T-helper 1 cell (primary cell): ENCODE measurements around the gene CHORDC1.
"Not testable (repeated sequence)": the region's sequence is repeated elsewhere in the genome, so short reads cannot be mapped to it uniquely, and the experiment has no call there.

Experiments
- DNase-seq, 5 donors: peaks; one replicate each; pipeline ENCODE4 v3.0.0-alpha.2; 2012 to 2020
- total RNA-seq, 4 donors: gene quantifications; one replicate each; lab custom pipeline; 2026; lab: John Stamatoyannopoulos, UW

Gene CHORDC1
- total RNA-seq = 181 to 229 (median 208) reads per million in 4 donors

DNA sequence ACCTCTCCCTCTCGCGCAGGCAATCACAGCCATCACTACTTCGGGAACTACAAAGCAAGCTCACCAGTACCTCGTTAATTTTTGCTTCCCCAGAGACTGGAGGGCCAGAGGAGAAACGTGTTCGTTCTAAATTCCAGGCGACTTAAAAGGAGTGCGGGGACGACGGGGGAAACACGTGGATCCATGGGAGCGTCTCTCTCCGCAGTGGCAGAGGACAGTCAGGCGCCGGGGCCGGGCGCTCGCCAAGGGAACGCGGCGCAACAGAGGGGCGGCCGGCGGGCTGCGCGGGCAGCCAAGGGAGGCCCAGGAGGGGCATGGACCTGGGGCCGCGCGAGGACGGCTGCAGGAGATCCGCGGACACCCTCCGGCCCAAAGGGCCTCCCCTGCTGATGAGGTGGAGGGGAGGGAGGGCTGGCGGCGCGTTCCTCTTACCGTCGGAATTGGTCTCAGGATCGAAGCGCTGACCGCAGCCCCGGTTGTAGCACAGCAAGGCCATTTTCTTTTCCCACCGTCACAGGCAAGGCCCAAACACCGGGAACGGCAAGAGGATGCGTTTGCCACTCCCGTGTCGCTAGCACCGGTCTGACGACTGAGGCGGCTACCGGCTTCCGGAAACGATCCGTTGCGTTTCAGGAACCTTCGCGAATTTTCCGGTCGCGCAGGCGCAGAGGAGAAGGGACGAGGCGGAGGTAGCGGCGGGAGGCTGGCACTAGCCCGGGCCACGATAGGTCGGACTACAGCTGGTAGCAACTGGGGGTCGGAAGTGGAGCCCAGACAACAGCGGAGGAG is at the start of gene CHORDC1:
TSS of gene CHORDC1 (minus strand) at position 591 of the 789 bp plus-strand sequence. CDS start at position 496, 95 bp downstream.
- DNase-seq = peak; percentile 85 to 93 (median 86)

DNA sequence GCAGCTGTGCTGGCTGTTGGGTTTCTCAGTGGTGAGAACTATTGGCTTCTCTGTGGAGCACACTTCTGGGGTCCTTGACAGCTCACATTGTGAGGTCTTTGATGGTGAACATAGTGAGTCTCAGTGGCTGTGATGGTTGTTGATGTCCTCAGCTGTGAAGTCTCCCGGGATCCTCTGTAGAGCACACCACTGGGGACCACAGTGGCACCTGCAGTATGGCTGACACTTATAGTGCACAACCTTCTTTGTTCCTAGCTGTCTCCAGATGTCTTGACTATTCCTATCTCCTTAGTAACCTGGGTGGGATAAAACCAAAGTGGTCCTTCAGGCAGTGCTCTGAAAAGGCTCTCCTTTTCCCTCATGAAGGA is 34.3 kb upstream of the CHORDC1 start:
- DNase-seq = no peak

DNA sequence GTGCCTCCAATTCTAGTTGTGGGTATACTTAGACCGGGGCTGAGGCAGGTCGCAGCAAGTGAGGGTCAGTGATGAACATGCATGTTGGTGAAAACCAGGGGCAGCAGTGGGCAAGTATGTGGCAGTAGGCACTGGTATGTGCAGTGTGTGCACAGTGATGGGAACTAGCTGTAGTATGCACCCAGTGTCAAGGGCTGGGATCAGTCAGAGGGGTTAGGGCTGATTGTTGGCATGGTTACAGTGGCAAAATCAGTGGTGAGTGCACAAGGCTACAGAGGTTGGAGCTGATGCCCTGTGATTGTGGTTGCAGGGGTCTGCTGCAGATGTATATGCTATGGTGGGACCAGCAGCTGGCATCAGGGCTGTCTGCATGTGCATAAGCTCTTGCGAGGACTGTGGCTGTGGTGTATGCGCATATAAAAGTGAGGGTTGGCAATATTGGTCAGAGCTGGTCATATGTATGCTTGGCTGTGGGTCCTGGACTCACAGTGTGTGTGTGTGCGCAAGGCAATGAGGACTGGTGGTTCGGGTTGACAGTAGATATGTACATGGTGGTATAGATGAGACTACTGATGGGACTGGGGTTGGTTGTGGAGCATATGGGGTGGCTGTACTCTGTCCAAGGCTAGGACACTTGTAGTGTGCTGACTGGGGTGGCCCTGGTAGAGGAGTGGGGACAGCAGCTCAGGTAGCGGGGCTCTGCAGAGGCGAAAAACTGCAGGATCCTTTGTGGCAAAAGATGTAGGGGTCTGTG is 33.7 kb upstream of the CHORDC1 start:
- no peak for DNase-seq

- DNase-seq = no peak
Measured at GRCh38 chr11:90254065-90254464, 31.2 kb upstream of the CHORDC1 start.

DNA sequence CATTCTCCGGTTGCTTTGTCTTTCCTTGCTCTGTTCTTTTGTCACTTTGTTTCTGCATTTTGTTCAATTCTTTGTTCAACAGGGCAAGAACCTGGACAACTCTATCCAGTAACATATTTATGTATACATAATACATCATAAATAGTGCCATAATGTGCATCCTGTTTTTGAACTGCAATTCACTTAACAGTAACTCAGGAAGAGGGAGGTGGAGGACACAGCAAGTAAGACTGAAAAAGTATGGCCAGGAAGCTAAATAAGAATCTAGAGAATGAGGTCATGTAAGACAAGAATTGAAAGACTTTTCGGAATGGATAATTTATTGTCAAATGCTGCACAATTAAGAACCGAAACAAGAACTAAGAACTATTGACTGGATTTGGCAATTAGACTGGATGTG is 29.2 kb upstream of the CHORDC1 start:
- no peak for DNase-seq

DNA sequence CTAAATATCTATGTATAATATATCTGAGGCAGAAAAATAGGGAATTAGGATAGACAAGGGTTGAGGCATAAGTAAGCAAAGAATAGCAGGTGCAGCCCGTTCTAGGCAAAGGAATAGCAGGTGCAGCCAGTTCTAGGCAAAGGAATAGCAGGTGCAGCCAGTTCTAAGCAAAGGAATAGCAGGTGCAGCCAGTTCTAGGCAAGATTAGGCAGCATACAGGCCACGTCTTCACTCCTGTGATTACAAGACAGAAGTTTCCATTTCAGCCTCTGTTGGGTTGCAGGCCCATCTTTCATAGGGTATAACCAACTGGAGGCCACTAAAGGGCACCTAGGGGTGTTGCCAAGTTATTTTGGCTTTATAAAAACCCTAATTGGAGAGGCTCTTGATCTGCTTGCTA is 28.8 kb upstream of the CHORDC1 start:
- no peak for DNase-seq

DNA sequence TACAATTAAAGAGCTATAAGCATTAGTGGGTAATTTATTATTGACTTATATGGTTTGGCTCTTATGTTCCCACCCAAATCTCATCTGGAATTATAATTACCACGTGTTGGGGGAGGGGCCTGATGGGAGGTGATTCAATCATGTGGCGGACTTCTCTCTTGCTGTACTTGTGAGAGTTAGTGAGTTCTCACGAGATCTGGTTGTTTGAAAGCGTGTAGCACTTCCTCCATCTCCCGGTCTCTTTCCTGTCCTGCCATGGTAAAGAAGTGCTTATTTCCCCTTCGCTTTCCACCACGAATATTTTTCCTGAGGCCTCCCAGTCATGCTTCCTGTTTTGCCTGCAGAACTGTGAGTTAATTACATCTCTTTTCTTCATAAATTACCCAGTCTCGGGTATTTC is 28.1 kb upstream of the CHORDC1 start:
- DNase-seq = peak in 1 of 5 donors; percentile 12

GRCh38 chr11:90246468-90246867 is 23.6 kb upstream of the CHORDC1 start:
- no peak for DNase-seq

DNA sequence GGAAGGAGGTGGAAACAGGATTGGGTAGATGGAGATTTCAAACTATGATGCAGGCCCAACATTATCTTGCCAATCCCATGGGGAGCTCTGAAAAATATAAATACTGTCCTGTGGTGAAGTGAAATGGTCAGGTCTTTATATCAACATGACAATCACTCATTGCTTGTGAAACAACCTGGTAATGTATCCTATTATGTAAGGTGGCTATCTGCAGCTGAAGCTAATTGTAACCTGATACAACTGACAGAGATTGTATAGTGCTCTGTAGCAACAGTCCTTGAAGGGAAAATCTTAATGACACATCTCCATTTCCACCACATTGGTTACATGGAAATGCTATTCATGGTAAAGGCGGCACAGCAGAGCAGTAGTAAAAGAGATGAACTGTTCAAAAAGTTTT is 20.7 kb upstream of the CHORDC1 start:
- DNase-seq = no peak

DNA sequence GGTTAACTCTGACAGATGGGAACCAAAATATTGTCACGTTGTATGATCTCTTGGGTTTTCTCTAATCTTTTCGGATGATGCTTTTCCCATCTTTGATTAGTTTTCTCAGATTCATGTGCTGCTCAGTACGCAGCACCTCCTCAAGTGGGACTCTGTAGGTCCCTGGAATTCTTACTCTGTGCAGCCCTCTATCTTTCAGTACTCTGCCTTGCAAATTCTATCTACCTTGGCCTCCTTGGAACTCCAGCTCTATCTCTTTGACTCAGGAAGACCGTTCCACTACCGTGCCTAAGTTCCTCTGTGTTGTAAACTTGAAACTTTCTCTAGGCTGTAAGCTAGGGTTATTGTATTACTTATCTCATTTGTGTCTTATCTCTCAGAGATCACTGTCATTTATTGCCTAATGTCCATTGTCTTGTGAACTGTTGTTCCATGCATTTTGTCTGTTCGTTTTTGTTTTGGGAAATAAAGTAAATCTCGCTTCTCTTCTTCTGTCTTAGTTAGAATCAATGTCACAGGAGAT is 20.1 kb upstream of the CHORDC1 start:
- no peak for DNase-seq

DNA sequence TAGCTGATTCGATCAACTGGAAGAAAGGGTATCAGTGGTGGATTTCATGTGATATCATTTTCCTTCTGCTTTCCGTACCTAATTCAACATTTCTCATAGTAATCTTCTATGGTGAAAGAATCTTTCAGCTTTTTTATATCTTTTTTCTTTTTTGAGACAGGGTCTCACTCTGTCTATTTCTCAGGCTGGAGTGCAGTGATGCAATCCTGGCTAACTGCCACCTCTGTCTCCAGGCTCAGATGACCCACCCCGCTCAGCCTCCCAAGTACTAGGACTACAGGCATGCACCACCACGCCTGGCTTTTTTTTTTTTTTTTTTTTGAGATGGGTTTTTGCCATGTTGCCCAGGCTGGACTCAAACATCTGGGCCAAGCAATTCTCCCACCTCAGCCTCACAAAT is 18.6 kb upstream of the CHORDC1 start:
- DNase-seq = no peak

DNA sequence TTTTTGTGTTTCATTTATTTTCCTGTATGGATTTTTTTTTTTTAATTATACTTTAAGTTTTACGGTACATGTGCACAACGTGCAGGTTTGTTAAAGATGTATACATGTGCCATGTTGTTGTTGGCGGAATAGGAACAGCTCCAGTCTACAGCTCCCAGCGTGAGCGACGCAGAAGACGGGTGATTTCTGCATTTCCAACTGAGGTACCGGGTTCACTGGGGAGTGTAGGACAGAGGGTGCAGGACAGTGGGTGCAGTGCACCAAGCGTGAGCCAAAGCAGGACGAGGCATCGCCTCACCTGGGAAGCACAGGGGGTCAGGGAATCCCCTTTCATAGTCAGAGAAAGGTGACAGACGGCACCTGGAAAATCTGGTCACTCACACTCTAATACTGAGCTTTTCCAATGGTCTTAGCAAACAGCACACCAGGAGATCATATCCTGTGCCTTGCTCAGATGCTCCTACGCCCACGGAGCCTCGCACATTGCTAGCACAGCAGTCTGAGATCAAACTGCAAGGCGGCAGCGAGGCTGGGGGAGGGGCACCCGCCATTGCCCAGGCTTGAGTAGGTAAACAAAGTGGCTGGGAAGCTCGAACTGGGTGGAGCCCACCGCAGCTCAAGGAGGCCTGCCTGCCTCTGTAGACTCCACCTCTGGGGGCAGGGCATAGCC is 17.3 kb upstream of the CHORDC1 start:
- not testable (repeated sequence) for DNase-seq

GRCh38 chr11:90237004-90237403 is 14.2 kb upstream of the CHORDC1 start:
- no peak for DNase-seq

DNA sequence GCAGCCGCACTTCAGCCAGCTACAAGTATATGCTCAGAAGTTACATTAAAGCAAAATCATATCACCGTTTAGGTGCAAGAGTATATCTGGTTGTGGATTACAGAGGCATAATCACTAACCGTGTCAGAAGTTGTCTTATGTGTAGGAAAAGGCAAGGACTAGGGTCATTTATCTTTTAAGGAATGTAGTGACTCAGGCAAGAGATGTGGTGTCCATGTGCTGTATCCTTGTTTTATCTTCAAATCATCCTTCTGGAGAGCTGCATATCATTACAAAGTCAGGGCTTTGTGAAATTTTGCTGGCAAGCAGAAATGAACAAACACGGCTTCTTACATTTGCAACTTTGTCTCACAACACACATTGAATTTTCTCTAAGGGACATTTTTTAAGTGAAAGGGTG is 12.7 kb upstream of the CHORDC1 start:
- no peak for DNase-seq

DNA sequence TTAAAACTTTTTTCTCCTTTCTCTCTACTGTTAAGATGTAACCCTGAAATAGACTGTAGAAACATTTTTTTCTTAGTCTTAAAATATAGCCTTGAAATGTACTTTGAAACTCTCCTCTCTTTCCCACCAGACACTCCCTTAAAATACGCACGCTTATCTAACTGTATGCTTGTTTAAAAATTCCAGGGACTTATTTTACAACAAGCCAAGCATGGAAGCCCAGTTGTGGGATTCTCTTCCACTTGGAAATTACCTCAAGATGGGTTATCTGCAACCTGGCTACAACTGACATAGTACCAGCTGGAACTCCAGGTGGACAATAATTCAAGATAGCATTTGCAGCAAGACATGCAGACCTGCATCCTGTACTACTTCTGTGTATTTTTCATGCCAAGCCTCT is 12.1 kb upstream of the CHORDC1 start:
- no peak for DNase-seq

DNA sequence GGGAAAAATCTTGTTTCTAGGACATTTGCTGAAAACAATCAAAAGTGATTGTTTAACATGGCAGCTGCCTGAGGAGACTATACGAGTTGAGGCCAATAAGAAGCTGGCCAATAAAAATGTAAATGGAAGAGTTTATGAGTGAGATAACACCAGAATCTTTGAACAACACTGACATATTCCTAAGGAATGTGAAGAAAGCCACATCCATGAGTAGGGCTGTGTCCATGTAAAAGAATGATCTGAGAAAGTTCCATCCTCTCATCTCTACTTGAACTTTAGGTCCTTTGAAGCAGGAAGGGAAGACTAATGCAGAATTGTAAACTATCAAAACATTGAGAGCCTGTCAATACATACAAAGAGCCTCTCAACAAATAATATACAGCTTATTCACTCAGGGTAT is 6.9 kb upstream of the CHORDC1 start:
- no peak for DNase-seq

DNA sequence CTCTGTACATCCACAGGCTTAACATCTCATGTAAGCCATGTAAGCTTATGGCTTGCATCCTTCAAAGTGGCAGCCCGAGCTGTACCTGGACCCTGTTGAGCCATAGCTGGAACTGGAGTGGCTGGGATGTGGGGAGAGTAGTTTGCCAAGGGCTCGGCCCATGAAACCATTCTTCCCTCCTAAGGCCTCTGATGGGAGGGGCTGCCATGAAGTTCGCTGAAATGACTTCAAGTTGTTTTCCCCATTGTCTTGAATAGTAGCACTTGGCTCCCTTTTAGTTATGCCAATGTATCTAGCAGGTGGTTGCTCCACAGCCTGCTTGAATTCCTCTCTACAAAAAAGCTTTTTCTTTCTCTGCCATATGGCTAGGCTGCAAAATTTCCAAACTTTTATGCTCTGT is 5.2 kb upstream of the CHORDC1 start:
- no peak for DNase-seq

DNA sequence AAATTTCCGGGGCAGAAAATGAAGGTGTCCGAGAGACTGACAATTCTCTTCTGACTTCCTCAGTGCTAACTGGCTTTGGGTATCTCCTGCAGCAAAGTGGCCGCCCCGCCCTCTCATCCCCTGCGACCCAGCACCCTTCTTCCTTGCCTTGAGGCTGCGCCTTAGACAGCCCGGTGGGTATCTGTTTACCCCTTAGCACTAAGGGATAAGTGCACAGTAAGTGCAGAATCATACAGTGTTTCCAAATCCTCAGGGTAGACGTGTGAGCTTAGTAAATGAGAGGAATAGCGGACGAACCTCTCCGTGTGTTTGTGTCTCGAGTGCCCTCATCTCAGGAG is 368 bp upstream of the CHORDC1 start:
- no peak for DNase-seq

DNA sequence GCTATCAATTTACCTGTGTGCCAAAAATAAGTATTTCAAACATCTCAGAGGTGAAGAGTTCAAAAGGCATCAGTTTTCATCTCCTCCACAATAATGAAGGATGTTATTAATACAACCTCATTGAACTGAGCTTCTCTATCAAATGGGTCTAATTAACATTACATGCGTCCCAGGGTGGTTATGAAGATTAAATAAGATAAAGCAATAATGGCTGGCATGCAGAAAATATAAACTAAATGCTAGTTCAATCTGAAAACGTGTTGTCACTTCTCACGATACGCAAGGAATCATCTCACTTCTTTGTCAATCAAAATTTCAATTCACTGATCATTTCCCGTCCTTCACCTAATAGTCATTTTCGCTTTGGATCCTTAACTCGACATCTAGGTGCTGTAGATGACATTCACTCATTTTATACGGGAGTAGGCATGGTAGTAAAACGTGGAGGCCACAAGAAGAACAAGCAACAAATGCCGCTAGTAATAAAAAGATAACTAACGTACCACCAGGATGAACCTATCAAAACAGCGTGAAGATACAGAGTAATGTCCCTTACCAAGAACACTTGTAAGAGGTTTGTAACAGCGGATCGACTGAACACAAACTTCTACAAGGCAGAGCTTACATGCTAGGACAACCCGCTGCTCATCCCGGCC is 918 bp downstream of the CHORDC1 start:
- DNase-seq = peak in 1 of 5 donors; percentile 27

- peak in 1 of 5 donors; percentile 27 for DNase-seq
Measured at GRCh38 chr11:90220391-90220790, 2.5 kb downstream of the CHORDC1 start.

GRCh38 chr11:90219438-90219837 is 3.4 kb downstream of the CHORDC1 start:
- no peak for DNase-seq

GRCh38 chr11:90218606-90219005 is 4.2 kb downstream of the CHORDC1 start:
- DNase-seq = no peak

GRCh38 chr11:90216611-90217010 is 6.2 kb downstream of the CHORDC1 start:
- no peak for DNase-seq
